GM12892 (cell line): ENCODE data around the gene INPP4A.

ENCODE experiments used
- POLR2A ChIP-seq: IDR thresholded peaks from 2 replicates; pipeline ENCODE4 v1.6.1; 2011; ENCODE audit warnings: low read depth, low read length, control low read depth
- POLR2AphosphoS5 ChIP-seq: IDR thresholded peaks from 2 replicates; pipeline ENCODE4 v1.6.1; 2011; ENCODE audit warnings: low read depth, low read length, control low read depth

DNA sequence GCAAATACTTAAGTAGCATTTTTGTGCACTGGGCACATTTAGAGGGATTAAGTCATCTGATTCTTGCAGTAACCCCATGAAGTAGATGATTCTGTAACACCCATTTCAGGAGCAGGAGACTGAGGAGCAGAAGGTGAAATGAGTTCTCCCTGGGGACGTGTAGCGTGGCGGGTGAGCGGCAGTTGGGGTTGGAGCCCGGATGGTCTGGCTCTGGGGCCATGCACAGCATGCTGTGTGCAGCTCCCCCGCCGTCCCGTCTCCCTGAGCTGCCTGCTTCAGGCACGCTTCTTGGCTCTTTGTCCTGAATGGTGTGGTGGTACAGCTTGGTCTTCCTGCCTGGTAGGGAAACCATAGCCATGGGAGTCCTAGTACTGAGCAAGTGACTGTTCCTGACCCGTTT lies 32.4 kb downstream of the INPP4A start:
- TF ChIP-seq POLR2A: no peak; the same call in 1 of the 2 replicates
- peak; percentile 39; the same call in 1 of the 2 replicates for TF ChIP-seq POLR2AphosphoS5
